Fibroblast of upper back skin (primary cell): ENCODE data around the gene LNPK.
"Not testable (repeated sequence)": the region's sequence is repeated elsewhere in the genome, so short reads cannot be mapped to it uniquely, and the experiment has no call there.

Source experiments
- DNase-seq: peaks from one replicate; pipeline ENCODE4 v3.0.0-alpha.2; 2013

The LNPK gene

GRCh38 chr2:176001916-176002687 is at the start of gene LNPK:
Gene LNPK (minus strand): TSS chr2:176002267. CDS start chr2:175995584, 6,683 bp downstream.
- DNase-seq, result peak; percentile 87

GRCh38 chr2:176039375-176039774 is 37.3 kb upstream of the LNPK start:
- no peak for DNase-seq

GRCh38 chr2:176038694-176039093 is 36.6 kb upstream of the LNPK start:
- DNase-seq, result no peak

- no peak for DNase-seq
Measured at GRCh38 chr2:176035013-176035691, 33.1 kb upstream of the LNPK start.

GRCh38 chr2:176027806-176028205 is 25.7 kb upstream of the LNPK start:
- DNase-seq, result no peak

GRCh38 chr2:176025932-176026331 is 23.9 kb upstream of the LNPK start:
- DNase-seq, result no peak

GRCh38 chr2:176024083-176024482 is 22.0 kb upstream of the LNPK start:
- no peak for DNase-seq

GRCh38 chr2:176022048-176022447 is 20.0 kb upstream of the LNPK start:
- no peak for DNase-seq

- DNase-seq, result no peak
Measured at GRCh38 chr2:176020400-176020799, 18.3 kb upstream of the LNPK start.

GRCh38 chr2:176018708-176019107 is 16.6 kb upstream of the LNPK start:
- peak; percentile 44 for DNase-seq

- DNase-seq, result no peak
Measured at GRCh38 chr2:176009445-176009844, 7.4 kb upstream of the LNPK start.

GRCh38 chr2:176004934-176005333 is 2.9 kb upstream of the LNPK start:
- no peak for DNase-seq

- no peak for DNase-seq
Measured at GRCh38 chr2:176003958-176004357, 1.9 kb upstream of the LNPK start.

- peak; percentile 8 for DNase-seq
Measured at GRCh38 chr2:176002688-176003210, 682 bp upstream of the LNPK start.

GRCh38 chr2:176001281-176001915 is 669 bp downstream of the LNPK start:
- DNase-seq, result peak; percentile 41

GRCh38 chr2:175999283-175999819 is 2.7 kb downstream of the LNPK start:
- DNase-seq, result no peak

GRCh38 chr2:175990099-175990498 is 12.0 kb downstream of the LNPK start:
- no peak for DNase-seq

GRCh38 chr2:175987126-175987525 is 14.9 kb downstream of the LNPK start:
- DNase-seq, result not testable (repeated sequence)

GRCh38 chr2:175984846-175985245 is 17.2 kb downstream of the LNPK start:
- DNase-seq, result peak; percentile 58

- DNase-seq, result no peak
Measured at GRCh38 chr2:175981551-175981950, 20.5 kb downstream of the LNPK start.

- DNase-seq, result peak; percentile 32
Measured at GRCh38 chr2:175976391-175977157, 25.5 kb downstream of the LNPK start.

- DNase-seq, result no peak
Measured at GRCh38 chr2:175973373-175973772, 28.7 kb downstream of the LNPK start.

- no peak for DNase-seq
Measured at GRCh38 chr2:175966839-175967238, 35.2 kb downstream of the LNPK start.
